ENCODE data around the gene DAZL. TPM values are rescaled to one million over a fixed set of nuclear protein-coding genes. Genes with fewer than 3 reads are reported as not detected.
A peak's percentile ranks its signal among the peaks of the same experiment; 100 is the strongest.

The DAZL gene
- total RNA-seq, 1 donor from 2014 or later, result not detected

DNA sequence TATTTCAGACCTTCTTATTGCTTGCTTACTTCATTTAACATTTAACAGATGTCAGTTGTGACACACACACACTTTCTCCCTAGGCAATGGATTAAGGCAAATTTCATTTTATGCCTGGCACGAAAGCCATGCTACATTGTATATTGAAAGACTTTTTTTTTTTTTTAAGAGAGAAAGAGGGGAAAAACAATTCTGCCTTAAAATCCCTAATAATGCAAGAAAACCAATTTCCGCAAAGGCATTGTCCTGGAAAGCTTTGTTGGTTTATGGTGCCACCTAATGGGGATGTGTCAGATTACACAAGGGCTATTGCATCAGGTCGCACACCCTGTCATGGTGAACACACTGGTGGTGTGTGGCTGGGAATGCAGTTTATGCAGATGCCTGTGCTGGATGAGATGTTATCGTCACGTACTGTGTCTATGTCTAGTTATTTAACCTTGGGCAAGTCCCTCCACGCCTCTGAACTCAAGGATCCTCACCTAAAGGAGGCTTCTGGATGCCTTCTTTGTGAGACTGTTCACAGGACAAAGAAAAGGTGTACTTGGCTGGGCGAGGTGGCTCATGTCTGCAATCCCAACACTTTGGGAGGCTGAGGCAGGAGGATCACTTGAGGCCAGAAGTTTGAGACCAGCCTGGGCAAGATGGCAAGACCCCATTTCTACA is 54.4 kb downstream of the DAZL start:
- H3K36me3 ChIP-seq, result no peaks in the 10 kb centered on the region
- peak in 1 of 2 donors; percentile 87 for DNase-seq (ENCODE audit: extremely low spot score in 2 of 2)
- H3K4me3 ChIP-seq, result no peak overlapping the region
- no peaks in the 10 kb centered on the region for H3K9me3 ChIP-seq
- intact Hi-C loops (cut with DNase I), result loop anchor here (5.0 kb wide), 1 partner anchor 259 kb away; no protein-coding TSS in a partner anchor
- no peak for TF ChIP-seq POLR2AphosphoS5 (IDR thresholded peaks at IDR 0.05; ENCODE audit: insufficient read depth in 1 of 2, low read depth in 1 of 2)
- TF ChIP-seq, protein P1, sequence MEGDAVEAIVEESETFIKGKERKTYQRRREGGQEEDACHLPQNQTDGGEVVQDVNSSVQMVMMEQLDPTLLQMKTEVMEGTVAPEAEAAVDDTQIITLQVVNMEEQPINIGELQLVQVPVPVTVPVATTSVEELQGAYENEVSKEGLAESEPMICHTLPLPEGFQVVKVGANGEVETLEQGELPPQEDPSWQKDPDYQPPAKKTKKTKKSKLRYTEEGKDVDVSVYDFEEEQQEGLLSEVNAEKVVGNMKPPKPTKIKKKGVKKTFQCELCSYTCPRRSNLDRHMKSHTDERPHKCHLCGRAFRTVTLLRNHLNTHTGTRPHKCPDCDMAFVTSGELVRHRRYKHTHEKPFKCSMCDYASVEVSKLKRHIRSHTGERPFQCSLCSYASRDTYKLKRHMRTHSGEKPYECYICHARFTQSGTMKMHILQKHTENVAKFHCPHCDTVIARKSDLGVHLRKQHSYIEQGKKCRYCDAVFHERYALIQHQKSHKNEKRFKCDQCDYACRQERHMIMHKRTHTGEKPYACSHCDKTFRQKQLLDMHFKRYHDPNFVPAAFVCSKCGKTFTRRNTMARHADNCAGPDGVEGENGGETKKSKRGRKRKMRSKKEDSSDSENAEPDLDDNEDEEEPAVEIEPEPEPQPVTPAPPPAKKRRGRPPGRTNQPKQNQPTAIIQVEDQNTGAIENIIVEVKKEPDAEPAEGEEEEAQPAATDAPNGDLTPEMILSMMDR (IDR thresholded peaks at IDR 0.05), result peak; percentile 72 to 91 (median 87)
- no peak overlapping the region for H3K27ac ChIP-seq
- peaks cover 6% of the 10 kb centered on the region for H3K4me1 ChIP-seq
- no peaks in the 10 kb centered on the region for H3K27me3 ChIP-seq

DNA sequence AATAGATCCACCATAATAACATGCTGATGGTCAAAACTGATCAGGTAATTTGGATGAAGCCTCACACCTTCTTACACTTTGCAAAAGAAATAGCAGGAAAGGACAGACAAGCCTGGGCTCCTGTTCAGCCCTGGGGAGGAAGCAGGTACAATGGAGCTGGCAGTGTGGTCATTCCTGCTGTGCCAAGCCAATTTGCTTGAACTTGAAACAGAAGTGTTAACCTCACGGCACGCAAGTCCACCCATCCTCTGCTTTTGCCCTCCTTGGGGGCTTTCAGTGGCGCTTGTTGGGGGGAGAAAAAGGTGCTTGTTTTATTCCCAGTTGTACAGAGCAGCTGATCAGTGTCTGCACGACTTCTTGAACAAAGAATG is 54.9 kb downstream of the DAZL start:
- Histone ChIP-seq H3K27me3 (no peaks in the 10 kb centered on the region), H3K27ac (no peak overlapping the region), H3K36me3 (no peaks in the 10 kb centered on the region), H3K9me3 (no peaks in the 10 kb centered on the region), H3K4me1 (peaks cover 6% of the 10 kb centered on the region), H3K4me3 (no peak overlapping the region)
- no peak for DNase-seq (ENCODE audit: extremely low spot score in 2 of 2)
- TF ChIP-seq, protein P1 (IDR thresholded peaks at IDR 0.05), result no peak
- TF ChIP-seq POLR2AphosphoS5 (IDR thresholded peaks at IDR 0.05; ENCODE audit: insufficient read depth in 1 of 2, low read depth in 1 of 2) (no peak), POLR2A (IDR thresholded peaks at IDR 0.05) (no peak)
- intact Hi-C loops (cut with DNase I), result loop anchor here (5.0 kb wide), 1 partner anchor 258 kb away; no protein-coding TSS in a partner anchor

DNA sequence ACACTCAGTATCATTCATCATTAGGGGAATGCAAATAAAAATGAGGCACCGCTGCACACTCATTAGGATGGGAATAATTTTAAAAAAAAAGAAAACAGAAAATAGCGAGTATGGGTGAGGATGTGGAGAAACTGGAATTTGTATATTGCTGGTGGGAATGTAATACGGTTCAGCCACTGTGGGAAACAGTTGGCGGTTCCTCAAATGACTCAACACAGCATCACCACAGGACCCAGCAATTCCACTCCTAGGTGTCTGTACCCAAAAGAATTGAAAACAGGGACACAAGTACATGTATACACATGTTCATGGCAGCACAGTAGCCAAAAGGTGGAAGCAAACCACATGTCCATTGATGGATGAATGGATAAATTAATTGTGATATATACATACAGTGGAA is 56.5 kb downstream of the DAZL start:
- H3K4me3 ChIP-seq, result no peak overlapping the region
- no peaks in the 10 kb centered on the region for H3K27me3 ChIP-seq
- no peaks in the 10 kb centered on the region for H3K36me3 ChIP-seq
- H3K27ac ChIP-seq, result no peak overlapping the region
- intact Hi-C loops (cut with DNase I), result no loop called here
- H3K4me1 ChIP-seq, result peaks cover 6% of the 10 kb centered on the region
- no peaks in the 10 kb centered on the region for H3K9me3 ChIP-seq
- no peak for DNase-seq (ENCODE audit: extremely low spot score in 2 of 2)
- TF ChIP-seq, protein P1 (IDR thresholded peaks at IDR 0.05), result no peak
- TF ChIP-seq POLR2A (IDR thresholded peaks at IDR 0.05) (no peak), POLR2AphosphoS5 (IDR thresholded peaks at IDR 0.05; ENCODE audit: insufficient read depth in 1 of 2, low read depth in 1 of 2) (no peak)

DNA sequence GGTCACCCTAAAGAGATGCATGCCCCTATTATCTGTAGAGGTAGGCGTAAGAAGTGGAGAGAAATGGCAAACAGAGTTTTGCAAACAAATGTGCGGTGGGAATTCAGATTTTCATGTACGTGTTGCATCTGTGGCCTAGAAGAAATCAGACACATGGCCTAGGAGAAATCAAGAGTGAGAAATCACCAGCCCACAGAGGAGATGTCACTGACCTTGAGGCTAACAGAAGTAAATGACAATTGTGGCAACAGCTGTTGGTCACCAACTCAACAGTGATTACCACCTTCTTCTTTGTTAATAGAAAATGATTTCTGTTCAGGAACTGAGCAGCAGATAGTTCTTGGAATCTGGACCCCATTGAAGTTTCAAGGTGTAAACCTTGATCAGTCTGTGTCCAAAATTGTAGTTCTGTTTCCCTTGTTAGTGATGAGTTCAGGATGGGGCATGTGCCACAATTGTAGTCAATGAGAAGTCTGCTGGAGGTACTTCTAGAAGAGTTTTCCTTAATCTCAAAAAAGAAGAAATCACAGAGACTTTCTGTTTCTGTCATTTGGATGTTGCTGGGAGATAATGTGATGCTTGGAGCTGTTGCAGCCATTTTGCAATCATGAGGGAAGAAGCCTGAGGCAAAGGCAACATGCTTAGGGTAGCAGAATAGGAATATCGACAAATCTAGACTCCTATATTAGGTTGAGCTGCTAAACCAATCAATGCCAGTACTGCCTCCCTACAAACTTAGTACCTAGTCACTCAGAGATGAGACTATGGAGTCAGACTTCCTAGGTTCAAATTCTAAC is 57.5 kb downstream of the DAZL start:
- Histone ChIP-seq H3K4me3 (no peak overlapping the region), H3K27me3 (no peaks in the 10 kb centered on the region), H3K36me3 (no peaks in the 10 kb centered on the region), H3K4me1 (peaks cover 6% of the 10 kb centered on the region), H3K27ac (no peak overlapping the region), H3K9me3 (no peaks in the 10 kb centered on the region)
- intact Hi-C loops (cut with DNase I), result no loop called here
- no peak for TF ChIP-seq POLR2AphosphoS5 (IDR thresholded peaks at IDR 0.05; ENCODE audit: insufficient read depth in 1 of 2, low read depth in 1 of 2)
- no peak for TF ChIP-seq POLR2A (IDR thresholded peaks at IDR 0.05)
- TF ChIP-seq, protein P1 (IDR thresholded peaks at IDR 0.05), result no peak
- no peak for DNase-seq (ENCODE audit: extremely low spot score in 2 of 2)
